K562 (cell line): ENCODE results near the gene ALK. TPM values are rescaled to one million over a fixed set of nuclear protein-coding genes. Genes with fewer than 3 reads are reported as not detected.

Source experiments
- ZC3H8 ChIP-seq: fragments of 450-650 bp; IDR thresholded peaks from 2 replicates; pipeline ENCODE4 v1.6.1; 2017
- ZNF77 ChIP-seq: fragments of 250-450 bp; sonication (Bioruptor Pico); IDR thresholded peaks from 2 replicates; pipeline ENCODE4 v1.5.0; 2020
- polyA plus RNA-seq, 8 experiments: library from polyadenylated mRNA; depleted of rRNA in 4 of 8; stranded (reverse) in 5 of 8; unstranded in 3 of 8; fragments of >200 nt; fragmentation: Nextera tagmentation in 2 of 8; fragmentation: Illumina TruSeq in 1 of 8; extraction: Ambion mirVana in 2 of 8; extraction: Trizol in 1 of 8; gene quantifications; 2 replicates each; pipeline versions ENCODE4 v1.2.1 to v1.2.3, GENCODE V29; 2011 to 2014; ENCODE audit warnings: inconsistent platforms in 1 of 8, missing spikeins in 1 of 8
- total RNA-seq, 7 experiments: library from RNA; depleted of rRNA in 6 of 7; stranded (reverse); fragments of >200 nt in 6 of 7; fragmentation: Illumina TruSeq in 2 of 7; extraction: Trizol in 2 of 7; gene quantifications; 2 replicates each; pipeline versions ENCODE4 v1.2.1 to v1.2.3, GENCODE V29; 2011 to 2021; ENCODE audit warnings: low replicate concordance in 1 of 7
- TF ChIP-seq, protein P1 (sequence below): sonication (generic); formaldehyde crosslinking; IDR thresholded peaks from 2 replicates; pipeline ENCODE4 v1.8.0; 2022; ENCODE audit warnings: mild to moderate bottlenecking, missing genetic modification reagents
- TF ChIP-seq, protein P2 (sequence below), 2 experiments: fragments of 450-650 bp in 1 of 2; sonication (generic) in 1 of 2; formaldehyde crosslinking in 1 of 2; IDR thresholded peaks in 1 of 2; conservative IDR thresholded peaks in 1 of 2; 2 replicates each; pipeline versions ENCODE4 v1.6.1 to v1.8.1; 2016 to 2023; ENCODE audit warnings: mild to moderate bottlenecking in 2 of 2, moderate library complexity in 2 of 2, inconsistent platforms in 1 of 2, missing genetic modification reagents in 1 of 2

The ALK gene
- total and polyA plus RNA-seq, 9 of the 15 experiments (the other 6 are each of a cell fraction or from before 2014, with no cell fraction given): not detected

DNA sequence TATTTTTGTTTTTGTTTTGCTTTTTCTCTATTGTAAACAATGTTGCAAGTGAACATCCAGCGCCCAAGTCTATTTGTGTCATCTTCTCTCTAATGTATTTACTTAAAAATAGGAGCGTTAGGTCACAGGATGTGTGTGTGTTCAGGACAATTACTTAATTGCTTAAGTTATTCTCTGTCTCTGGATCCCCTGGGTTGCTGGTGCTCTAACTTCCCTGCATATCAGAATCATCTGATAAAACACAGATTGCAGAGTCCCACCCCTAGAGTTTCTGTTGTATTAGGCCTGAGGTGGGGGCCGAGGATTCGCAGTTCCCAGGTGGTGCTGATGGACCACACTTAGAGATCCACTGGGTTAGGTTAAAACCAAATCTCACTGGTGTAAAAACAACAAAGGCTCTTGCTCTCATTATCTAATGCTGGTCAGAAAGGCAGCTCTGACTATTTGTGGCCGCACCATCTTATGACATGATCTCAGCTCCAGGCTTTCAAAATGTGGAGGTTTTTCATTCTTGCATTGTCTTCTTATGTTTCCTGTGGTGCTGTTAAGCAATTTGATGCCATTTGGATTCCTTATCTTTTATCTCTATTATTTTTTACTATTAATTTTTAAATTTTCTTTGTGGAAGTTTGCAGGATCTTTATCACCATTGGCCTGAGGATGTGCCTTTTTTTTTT, 718.4 kb downstream of the ALK start (continued):
- TF ChIP-seq, protein P1, sequence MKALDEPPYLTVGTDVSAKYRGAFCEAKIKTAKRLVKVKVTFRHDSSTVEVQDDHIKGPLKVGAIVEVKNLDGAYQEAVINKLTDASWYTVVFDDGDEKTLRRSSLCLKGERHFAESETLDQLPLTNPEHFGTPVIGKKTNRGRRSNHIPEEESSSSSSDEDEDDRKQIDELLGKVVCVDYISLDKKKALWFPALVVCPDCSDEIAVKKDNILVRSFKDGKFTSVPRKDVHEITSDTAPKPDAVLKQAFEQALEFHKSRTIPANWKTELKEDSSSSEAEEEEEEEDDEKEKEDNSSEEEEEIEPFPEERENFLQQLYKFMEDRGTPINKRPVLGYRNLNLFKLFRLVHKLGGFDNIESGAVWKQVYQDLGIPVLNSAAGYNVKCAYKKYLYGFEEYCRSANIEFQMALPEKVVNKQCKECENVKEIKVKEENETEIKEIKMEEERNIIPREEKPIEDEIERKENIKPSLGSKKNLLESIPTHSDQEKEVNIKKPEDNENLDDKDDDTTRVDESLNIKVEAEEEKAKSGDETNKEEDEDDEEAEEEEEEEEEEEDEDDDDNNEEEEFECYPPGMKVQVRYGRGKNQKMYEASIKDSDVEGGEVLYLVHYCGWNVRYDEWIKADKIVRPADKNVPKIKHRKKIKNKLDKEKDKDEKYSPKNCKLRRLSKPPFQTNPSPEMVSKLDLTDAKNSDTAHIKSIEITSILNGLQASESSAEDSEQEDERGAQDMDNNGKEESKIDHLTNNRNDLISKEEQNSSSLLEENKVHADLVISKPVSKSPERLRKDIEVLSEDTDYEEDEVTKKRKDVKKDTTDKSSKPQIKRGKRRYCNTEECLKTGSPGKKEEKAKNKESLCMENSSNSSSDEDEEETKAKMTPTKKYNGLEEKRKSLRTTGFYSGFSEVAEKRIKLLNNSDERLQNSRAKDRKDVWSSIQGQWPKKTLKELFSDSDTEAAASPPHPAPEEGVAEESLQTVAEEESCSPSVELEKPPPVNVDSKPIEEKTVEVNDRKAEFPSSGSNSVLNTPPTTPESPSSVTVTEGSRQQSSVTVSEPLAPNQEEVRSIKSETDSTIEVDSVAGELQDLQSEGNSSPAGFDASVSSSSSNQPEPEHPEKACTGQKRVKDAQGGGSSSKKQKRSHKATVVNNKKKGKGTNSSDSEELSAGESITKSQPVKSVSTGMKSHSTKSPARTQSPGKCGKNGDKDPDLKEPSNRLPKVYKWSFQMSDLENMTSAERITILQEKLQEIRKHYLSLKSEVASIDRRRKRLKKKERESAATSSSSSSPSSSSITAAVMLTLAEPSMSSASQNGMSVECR (CRISPR knock-in tag): no peak
- no peak for TF ChIP-seq ZC3H8
- no peak for TF ChIP-seq ZNF77 (CRISPR knock-in tag)
- TF ChIP-seq, protein P2, sequence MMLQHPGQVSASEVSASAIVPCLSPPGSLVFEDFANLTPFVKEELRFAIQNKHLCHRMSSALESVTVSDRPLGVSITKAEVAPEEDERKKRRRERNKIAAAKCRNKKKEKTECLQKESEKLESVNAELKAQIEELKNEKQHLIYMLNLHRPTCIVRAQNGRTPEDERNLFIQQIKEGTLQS (IDR thresholded peaks at IDR 0.05): no peak
- TF ChIP-seq, protein P2 (CRISPR knock-in tag; conservative IDR thresholded peaks at IDR 0.05): no peak
- TF ChIP-seq, all 486 proteins: peak for 0
